HG03520 (cell line): Measurements from ENCODE around the gene P2RX3.
"Not testable (repeated sequence)": the region's sequence is repeated elsewhere in the genome, so short reads cannot be mapped to it uniquely, and the experiment has no call there.

Source experiments
- ATAC-seq: cut with Tn5 transposase; IDR thresholded peaks from one replicate; pipeline ENCODE4 v1.9.1; 2021; ENCODE audit warnings: mild to moderate bottlenecking, moderate library complexity; ENCODE audit not compliant: unreplicated experiment

The P2RX3 gene

DNA sequence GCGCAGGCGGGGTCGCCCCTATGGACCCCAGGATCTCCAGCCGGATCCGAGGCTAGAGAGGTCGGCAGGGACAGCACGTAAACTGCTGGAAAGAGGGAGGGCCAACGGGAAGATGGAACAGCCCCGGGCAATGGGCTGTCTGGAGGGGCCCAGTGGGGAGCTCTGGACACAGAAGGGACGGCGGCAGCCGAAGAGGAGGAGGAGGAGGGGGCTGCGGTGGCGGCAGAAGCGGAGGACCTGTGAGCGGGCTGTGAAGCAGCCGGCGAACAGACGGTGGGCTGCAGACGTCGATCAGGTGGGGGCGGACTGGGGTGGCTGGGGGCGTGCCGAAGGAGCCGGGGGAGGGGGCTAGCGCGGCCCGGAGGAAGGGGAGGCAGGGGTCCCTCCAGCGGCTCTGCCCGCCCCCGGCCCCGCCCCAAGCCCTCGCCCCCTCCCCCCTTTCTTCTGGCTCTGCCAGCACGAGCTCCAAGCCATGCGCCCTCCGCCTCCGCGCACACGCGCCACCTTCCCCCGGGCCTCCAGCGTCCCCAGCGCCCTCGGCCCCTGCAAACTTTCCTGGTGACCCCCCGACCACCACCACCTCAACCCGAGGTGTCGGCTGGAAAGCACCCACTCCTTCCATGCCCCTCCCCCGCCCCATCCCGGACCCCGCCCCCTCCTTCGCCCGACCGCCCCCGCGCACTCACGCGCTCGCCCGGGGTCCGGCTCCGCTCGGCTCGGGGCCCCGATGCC, 13.8 kb upstream of the P2RX3 start:
- ATAC-seq = peak; percentile 2

- peak; percentile 89 for ATAC-seq
Observed at GRCh38 chr11:57324886-57325734, 13.0 kb upstream of the P2RX3 start, which contains the start of gene TNKS1BP1. Gene TNKS1BP1 (minus strand): TSS chr11:57324952. CDS start chr11:57321885, 3,067 bp downstream.

- no peak for ATAC-seq
Observed at GRCh38 chr11:57325735-57326048, 12.5 kb upstream of the P2RX3 start.

DNA sequence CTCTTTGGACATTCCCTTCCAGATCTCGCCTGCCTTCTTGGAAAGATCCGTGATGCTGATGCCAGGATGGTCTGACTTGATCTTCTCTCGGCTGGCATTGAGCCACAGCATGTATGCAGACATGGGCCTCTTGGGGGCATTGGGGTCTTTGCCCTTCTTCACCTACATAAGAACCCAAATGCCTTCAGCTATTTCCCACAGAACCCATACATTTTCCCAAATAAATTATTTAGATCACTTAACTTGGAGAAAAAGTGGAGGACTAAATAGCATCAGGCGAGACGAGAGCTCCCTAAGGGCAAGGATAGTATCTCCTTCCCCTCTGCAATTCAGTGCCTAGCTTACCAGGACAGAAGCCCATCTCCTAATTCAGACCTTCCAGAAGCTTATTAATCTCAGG, 10.4 kb upstream of the P2RX3 start:
- no peak for ATAC-seq

DNA sequence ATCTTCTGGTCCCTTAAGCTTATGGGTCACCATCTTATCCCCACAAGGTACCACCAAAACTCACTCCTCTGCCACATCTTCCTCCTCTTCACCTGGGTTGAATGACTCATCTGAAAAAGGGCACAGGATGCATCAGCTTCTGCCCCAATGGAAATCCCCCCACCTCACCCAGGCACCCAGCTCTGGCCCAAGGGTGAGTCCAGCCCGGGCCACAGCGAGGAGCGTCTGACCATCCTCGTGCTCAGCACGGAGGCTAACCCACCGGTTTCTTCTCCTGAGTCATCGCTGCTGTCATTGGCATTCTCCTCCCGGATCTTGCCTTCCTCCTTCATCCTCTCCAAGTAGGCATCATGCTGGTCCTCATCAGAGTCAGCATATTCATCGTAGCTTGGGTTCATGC, 8.1 kb upstream of the P2RX3 start:
- ATAC-seq = no peak

DNA sequence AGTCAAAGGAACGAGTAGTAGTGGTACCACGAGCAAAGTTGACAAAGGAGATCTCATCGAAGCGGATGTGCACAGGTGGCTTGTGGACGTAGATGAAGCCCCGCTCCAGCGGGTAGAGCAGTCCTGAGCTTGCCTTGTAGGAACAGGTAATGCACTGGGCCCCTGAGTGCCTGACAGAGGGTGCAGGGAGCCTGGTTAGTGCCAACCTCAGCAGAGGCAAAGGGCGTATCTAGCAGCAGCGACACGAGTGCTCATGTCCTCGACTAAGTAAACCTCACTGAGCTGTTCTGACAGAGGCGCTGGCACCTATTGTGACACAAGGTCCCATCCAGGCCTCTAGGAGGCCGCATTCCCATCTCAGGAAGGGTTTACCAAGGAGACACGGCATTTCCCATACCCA, 6.4 kb upstream of the P2RX3 start:
- ATAC-seq = no peak

DNA sequence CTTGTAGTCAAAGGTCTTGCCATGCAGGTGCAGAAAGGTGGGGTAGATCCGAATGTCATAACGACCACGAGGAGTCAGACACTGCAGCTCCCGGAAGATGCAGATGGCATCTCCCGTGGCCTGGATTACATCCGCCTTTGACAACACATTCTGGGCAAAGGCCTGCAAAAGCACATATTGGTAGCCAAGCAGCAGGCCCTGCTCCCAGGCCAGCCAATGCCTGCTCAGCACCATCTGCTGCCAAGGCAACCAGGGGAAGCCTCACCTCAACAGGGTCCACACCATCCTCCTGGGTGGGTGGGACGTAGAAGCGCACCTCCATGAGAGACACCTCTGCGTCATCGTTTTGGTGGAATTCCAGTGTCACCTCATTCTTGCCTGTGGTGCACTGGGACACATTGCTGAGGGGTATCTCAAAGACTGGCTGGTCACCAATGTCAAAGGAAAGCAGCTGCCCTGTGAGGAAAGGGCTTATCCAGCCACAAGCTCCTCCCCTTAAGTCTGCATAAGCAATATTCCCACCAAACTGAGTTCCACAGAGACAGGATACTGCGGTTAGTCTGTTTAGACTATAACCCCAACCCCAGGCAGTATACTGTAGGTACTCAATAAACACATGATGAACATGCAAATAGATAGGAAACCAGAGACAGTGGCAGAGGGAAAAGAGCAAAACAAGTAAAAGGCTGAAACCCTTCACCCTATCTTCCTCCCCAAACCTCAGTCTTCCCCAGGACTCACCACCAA, 5.3 kb upstream of the P2RX3 start:
- ATAC-seq = no peak

DNA sequence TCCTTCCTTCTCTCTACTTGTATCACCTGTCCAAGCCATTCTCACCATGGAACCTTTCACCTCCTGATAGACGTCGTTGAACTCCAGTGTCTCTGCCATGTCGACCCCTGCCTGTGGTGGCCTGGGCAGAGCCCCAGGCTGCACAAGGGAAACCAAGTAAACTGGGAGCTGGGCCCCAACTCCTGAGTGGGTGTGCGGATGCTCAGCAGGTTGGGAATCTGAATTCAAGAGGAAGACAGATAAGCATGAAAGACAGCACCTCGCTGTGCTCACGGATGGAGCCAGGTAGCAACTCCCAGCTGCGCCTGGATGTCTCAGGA, 3.2 kb upstream of the P2RX3 start:
- no peak for ATAC-seq

DNA sequence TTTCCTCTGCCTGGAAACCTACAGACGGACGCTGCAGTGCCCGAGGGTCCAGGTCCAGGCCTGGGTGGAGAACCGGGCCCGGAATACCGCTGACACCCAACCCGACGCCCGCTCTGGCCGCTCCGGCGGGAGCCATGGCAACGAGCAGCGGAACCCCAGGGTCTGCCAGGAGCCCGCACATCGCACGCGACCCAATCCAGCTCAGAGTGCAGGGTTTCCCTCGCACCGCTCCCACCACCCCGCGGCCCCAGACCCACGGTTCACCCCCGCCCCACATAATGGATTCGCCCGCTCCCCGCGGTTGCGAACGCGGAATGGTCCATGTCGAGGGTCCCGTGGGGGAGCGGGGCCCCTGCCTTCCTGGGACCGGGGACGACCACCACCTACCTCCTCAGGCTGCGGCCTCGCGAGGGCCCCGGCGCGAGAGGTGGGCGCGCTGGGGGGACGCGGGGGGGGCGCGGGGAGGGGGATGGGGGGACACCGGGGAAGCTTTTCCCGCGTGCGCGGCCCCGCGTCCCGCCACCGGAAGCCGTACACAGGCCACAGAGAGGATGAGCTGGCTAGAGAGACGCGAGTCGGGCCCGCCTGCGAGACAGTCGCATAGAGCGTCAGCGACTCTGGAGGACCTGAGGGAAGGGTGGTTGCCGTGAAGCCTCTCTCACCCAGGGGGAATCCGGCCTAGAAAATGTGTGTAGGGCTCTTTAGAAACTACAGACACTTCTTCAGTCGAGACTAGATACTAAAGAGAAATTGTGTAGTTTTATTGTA, 2.6 kb upstream of the P2RX3 start, which contains the start of gene SSRP1:
SSRP1 (minus strand) TSS at position 550 of the 768 bp plus-strand sequence. CDS start 771 bp downstream, outside the sequence.
- peak; percentile 99 for ATAC-seq

- ATAC-seq = no peak
Observed at GRCh38 chr11:57336111-57336666, 2.0 kb upstream of the P2RX3 start.

DNA sequence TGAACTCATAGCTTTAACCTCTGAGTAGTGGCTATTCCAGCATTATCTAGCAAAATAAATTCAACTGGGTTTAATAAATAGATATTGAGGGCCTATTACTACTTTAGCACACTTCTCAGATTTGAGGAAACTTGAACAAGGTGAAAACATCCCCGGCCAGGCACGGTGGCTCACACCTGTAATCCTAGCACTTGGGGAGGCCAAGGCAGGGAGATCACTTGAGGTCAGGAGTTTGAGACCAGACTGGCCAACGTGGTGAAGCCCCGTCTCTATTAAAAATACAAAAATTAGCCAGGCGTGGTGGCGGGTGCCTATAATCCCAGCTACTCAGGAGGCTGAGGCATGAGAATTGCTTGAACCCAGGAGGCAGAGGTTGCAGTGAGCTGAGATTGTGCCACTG, 1.3 kb upstream of the P2RX3 start:
- ATAC-seq = not testable (repeated sequence)

DNA sequence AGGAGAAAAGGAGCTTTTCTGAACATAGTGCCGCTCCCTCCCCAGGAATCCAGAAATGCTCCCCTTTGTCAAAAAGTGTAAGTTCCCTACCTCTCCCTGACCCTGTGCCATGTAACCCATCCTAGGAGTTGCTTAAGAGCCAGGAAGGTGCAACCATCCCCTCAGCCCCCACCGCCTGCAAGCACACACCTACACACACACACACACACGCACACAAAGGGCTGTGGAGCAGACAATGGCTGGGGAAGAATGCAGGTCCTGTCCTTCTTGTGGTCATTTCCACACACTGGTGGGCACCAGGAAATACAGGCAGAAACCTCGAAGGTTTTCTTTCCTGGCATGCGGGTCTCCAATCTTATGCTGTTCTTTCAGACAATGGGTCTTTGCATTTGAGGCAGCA, 1.2 kb downstream of the P2RX3 start:
- ATAC-seq = no peak

DNA sequence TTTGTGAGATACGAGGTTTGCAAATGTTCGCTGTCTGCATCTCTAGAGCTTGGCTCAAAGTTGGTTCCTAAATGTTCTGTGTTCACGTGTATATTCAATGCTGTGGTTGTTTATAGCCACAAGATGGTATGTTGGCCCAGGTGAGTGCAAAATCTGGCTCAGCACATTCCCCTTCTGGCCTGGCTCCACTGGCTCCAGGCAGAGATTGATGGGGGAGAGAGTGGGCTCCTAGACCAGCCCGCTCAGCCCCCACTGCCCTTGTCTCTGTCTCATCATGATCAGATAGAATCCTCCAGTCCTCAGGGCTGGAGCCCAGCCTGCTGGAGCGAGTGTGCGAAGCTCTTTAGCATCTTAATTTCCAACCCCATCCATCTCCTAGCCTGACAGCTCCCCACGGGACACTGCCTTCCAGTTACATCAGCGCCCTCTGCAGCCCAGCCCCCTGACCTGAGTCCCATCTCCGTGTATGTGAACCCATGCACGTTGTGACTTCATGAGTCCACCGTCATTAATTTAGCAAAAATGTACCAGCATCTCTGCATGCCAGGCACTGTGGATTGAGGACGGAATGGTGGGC, 2.0 kb downstream of the P2RX3 start:
- no peak for ATAC-seq

DNA sequence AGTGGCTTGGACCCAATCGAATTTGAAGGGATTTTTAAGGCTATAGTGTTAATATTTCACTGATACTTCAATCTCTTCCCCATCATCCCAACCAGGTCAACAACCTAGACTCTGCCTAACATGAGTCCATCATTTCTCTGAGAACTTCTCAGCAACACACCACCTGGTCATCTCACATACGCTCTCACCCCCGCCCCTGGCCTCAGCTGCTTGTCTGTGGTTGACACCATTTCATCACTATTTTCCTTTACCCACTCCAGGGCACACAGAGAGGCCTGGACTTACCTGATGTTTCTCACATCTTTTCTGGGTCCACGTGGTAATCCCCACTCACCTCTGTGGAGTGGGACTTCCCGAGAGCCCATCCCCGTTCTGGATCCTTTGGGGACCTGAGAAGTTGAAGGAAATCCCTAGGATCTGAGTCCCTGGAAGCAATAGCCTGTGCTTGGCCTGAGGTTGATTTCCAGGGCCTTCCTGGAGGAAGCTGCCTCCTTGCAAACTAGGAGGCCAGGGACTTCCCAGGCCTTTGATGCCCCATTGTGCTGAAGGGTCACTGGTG, 3.2 kb downstream of the P2RX3 start:
- no peak for ATAC-seq

DNA sequence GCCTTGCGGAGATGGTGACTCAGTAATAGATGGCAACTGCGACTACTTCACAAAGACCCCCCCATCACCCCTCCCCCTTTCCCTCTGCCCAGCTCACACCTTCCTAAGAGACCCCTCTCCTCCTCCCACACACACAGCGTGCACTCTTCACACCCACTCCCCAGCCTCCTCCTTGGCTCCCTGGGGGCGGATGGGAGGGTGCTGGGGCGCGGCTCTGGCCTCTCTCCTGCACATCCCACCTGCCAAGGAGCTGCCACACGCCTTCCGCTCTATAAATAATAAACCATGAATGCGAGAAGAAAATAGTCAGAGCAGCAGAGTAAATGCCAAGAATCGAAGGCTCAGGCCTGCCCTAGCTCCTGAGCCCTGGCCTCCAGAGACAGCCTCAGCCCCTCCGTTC, 4.5 kb downstream of the P2RX3 start:
- no peak for ATAC-seq

DNA sequence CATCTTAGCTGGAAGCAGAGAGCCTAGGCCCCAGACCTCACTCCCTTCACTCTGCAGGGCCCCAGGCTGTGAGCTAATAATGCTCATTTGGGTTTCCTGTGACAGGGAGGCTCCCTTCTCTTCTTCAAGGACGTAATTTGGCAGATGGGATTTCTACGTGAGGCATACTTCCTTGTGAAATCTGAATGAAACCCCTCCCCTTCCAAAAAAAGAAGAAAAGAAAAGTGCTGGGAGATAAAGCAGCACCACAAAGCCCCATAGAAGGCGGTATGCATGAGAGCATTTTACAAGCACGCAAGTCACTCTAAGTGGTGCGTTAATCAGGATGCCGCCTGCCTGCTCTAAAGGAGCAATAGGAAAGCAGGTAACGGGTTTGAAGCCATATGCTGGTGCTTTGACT, 5.7 kb downstream of the P2RX3 start:
- no peak for ATAC-seq

- ATAC-seq = no peak
Observed at GRCh38 chr11:57344826-57345225, 6.7 kb downstream of the P2RX3 start.

DNA sequence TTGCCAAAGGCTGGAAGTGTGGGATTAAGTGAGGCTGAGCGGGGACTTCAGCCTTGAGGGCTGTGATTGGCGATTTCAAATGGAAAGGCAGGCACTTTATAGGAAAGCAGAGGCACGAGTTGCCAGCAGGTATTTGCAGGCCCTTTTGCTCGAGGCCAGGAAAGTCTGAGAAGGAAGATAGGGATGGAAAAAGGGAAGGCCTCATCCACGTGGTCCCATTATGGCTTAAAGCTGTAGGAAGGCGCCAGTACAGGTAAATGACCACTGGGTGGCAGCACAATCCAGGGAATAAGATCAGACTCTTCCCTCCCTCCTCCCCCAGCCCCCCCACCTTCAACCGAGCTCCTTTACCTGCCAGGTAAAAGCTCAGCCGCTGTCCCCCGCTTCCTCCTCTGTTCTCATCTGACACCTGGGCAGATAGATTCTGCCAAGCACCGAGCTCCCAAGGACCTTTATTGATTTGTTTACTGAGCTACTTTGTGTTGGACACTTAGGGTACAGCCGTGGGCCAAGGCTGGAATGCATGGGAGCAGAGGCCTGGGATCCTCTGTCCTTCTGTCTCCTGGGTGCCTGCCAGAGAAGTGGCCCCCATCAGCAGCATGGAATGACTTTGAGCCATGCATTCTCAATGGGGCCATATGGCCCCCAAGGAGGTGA, 7.5 kb downstream of the P2RX3 start:
- peak; percentile 77 for ATAC-seq

- no peak for ATAC-seq
Observed at GRCh38 chr11:57347336-57347735, 9.2 kb downstream of the P2RX3 start.
